ENCODE measurements around the gene MARVELD3. TPM values are rescaled to one million over a fixed set of nuclear protein-coding genes. Genes with fewer than 3 reads are reported as not detected.
"Not testable (repeated sequence)": the region's sequence is repeated elsewhere in the genome, so short reads cannot be mapped to it uniquely, and the experiment has no call there.

MARVELD3 gene
- total and polyA plus RNA-seq, 2 of the 8 experiments (the other 6 are each of a cell fraction or from before 2014, with no cell fraction given), result 18.0 to 34.8 TPM

- H2AFZ ChIP-seq (ENCODE audit: low read length); H2AK5ac ChIP-seq (ENCODE audit: low read depth, low read length); H3K36me3 ChIP-seq (ENCODE audit: control insufficient read depth in 2 of 4, insufficient read depth in 4 of 4, low read length in 3 of 4); H3K56ac ChIP-seq (replicated peaks; ENCODE audit: insufficient read length, low read depth, low read length); H2BK120ac ChIP-seq (replicated peaks; ENCODE audit: low read depth, low read length); H4K5ac ChIP-seq (ENCODE audit: insufficient read length, low read depth, low read length); H4K20me1 ChIP-seq (replicated peaks in 1 of 2; ENCODE audit: control insufficient read depth in 1 of 2, insufficient read depth in 2 of 2, low read length in 2 of 2); H3K27ac ChIP-seq (ENCODE audit: low read depth, low read length); H3K4me3 ChIP-seq (ENCODE audit: extremely low read depth in 1 of 4, insufficient read depth in 2 of 4, low read depth in 3 of 4, low read length in 4 of 4); H2BK20ac ChIP-seq (ENCODE audit: low read length); H4K8ac ChIP-seq (ENCODE audit: extremely low read depth, insufficient read depth, low read length); H3K4me1 ChIP-seq (replicated peaks in 1 of 4; ENCODE audit: control insufficient read depth in 3 of 4, insufficient read depth in 4 of 4, low read length in 3 of 4); H3K23me2 ChIP-seq (ENCODE audit: low read depth, low read length); H3K4ac ChIP-seq (replicated peaks; ENCODE audit: insufficient read length, low read depth, low read length); H3K23ac ChIP-seq (ENCODE audit: insufficient read length); H3K27me3 ChIP-seq (replicated peaks in 1 of 4; ENCODE audit: control insufficient read depth in 3 of 4, extremely low read depth in 1 of 4, insufficient read depth in 3 of 4, low read length in 3 of 4); H2BK5ac ChIP-seq (ENCODE audit: low read depth, low read length); H3K9ac ChIP-seq (replicated peaks in 1 of 4; ENCODE audit: extremely low read depth in 1 of 4, low read depth in 3 of 4, low read length in 3 of 4); H3K18ac ChIP-seq (ENCODE audit: extremely low read depth, low read length); H3K79me2 ChIP-seq (ENCODE audit: control insufficient read depth in 1 of 2, insufficient read depth in 2 of 2, low read length in 2 of 2); H3K14ac ChIP-seq (ENCODE audit: insufficient read length); H2BK12ac ChIP-seq (ENCODE audit: low read depth, low read length); H2BK15ac ChIP-seq (ENCODE audit: low read length); FAIRE-seq; H4K91ac ChIP-seq (replicated peaks; ENCODE audit: insufficient read length, low read length); H3K9me3 ChIP-seq (ENCODE audit: insufficient read depth in 2 of 2, low read depth in 1 of 2, low read length in 1 of 2); H3K79me1 ChIP-seq (ENCODE audit: low read depth, low read length); DNase-seq (ENCODE audit: low read depth in 1 of 2, low spot score in 2 of 2); H3K4me2 ChIP-seq (ENCODE audit: insufficient read depth in 1 of 2, low read depth in 2 of 2, low read length in 2 of 2): not testable (repeated sequence)
- WGBS, 2 experiments (ENCODE audit: extremely low coverage in 1 of 2, insufficient coverage in 1 of 2, insufficient read length in 1 of 2, insufficient replicate concordance in 2 of 2, low coverage in 1 of 2, low lambda C conversion rate in 2 of 2, missing lambda C conversion rate in 1 of 2), result 98% methylated on average over 6 of the region's 8 CpGs; no CpG with 5 or more reads in 1 of the 2 experiments
- CTCF ChIA-PET (ENCODE audit: partially characterized antibody), result interaction anchor here (0.6 to 2.8 kb wide), 13 partner anchors 8 to 272 kb away, joined by 3 to 9 read pairs (median 4); no protein-coding TSS in a partner anchor
- POLR2A ChIA-PET (ENCODE audit: partially characterized antibody), result interaction anchor here (1.1 to 3.1 kb wide), 3 partner anchors 11 to 88 kb away, joined by 3 to 11 read pairs (median 4); partner anchors contain the start of genes CHST4 and MARVELD3
Measured at GRCh38 chr16:71614956-71615355, 11.0 kb upstream of the MARVELD3 start.

Data from H1 (cell line).